ENCODE results near the gene MMP25.

Gene MMP25

DNA sequence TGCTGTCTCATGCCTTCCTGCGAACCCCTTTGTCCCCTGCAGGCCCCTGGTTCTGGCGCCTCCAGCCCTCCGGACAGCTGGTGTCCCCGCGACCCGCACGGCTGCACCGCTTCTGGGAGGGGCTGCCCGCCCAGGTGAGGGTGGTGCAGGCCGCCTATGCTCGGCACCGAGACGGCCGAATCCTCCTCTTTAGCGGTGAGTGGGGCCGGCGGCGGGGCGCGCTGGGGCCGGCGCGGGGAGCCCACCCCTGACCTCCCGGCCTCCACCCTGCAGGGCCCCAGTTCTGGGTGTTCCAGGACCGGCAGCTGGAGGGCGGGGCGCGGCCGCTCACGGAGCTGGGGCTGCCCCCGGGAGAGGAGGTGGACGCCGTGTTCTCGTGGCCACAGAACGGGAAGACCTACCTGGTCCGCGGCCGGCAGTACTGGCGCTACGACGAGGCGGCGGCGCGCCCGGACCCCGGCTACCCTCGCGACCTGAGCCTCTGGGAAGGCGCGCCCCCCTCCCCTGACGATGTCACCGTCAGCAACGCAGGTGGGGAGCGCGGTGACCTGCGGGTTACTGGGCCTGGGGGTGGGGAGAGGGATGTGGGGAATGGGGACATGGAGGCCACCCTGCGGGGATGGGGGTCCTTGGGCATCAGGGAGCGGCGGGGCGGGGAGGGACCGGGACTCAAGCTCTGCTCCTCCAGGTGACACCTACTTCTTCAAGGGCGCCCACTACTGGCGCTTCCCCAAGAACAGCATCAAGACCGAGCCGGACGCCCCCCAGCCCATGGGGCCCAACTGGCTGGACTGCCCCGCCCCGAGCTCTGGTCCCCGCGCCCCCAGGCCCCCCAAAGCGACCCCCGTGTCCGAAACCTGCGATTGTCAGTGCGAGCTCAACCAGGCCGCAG lies 12.0 kb downstream of the MMP25 start:
- peak overlapping the region; percentile 69 for H3K4me3 ChIP-seq (ENCODE audit: low read length)
- TF ChIP-seq, protein P1, sequence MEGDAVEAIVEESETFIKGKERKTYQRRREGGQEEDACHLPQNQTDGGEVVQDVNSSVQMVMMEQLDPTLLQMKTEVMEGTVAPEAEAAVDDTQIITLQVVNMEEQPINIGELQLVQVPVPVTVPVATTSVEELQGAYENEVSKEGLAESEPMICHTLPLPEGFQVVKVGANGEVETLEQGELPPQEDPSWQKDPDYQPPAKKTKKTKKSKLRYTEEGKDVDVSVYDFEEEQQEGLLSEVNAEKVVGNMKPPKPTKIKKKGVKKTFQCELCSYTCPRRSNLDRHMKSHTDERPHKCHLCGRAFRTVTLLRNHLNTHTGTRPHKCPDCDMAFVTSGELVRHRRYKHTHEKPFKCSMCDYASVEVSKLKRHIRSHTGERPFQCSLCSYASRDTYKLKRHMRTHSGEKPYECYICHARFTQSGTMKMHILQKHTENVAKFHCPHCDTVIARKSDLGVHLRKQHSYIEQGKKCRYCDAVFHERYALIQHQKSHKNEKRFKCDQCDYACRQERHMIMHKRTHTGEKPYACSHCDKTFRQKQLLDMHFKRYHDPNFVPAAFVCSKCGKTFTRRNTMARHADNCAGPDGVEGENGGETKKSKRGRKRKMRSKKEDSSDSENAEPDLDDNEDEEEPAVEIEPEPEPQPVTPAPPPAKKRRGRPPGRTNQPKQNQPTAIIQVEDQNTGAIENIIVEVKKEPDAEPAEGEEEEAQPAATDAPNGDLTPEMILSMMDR (conservative IDR thresholded peaks at IDR 0.05; ENCODE audit: low read depth, low read length) = peak; percentile 13
- no peak for DNase-seq (ENCODE audit: low read depth)

- peak; percentile 24 for DNase-seq (ENCODE audit: low read depth)
- TF ChIP-seq, protein P1 (conservative IDR thresholded peaks at IDR 0.05; ENCODE audit: low read depth, low read length) = peak; percentile 54
- H3K4me3 ChIP-seq (ENCODE audit: low read length) = peak overlapping the region; percentile 69
Observed at GRCh38 chr16:3059041-3059722, 12.8 kb downstream of the MMP25 start.

GRCh38 chr16:3059723-3060242 lies 13.4 kb downstream of the MMP25 start:
- no peak for DNase-seq (ENCODE audit: low read depth)
- TF ChIP-seq, protein P1 (conservative IDR thresholded peaks at IDR 0.05; ENCODE audit: low read depth, low read length) = no peak
- H3K4me3 ChIP-seq (ENCODE audit: low read length) = peak overlapping the region; percentile 47

DNA sequence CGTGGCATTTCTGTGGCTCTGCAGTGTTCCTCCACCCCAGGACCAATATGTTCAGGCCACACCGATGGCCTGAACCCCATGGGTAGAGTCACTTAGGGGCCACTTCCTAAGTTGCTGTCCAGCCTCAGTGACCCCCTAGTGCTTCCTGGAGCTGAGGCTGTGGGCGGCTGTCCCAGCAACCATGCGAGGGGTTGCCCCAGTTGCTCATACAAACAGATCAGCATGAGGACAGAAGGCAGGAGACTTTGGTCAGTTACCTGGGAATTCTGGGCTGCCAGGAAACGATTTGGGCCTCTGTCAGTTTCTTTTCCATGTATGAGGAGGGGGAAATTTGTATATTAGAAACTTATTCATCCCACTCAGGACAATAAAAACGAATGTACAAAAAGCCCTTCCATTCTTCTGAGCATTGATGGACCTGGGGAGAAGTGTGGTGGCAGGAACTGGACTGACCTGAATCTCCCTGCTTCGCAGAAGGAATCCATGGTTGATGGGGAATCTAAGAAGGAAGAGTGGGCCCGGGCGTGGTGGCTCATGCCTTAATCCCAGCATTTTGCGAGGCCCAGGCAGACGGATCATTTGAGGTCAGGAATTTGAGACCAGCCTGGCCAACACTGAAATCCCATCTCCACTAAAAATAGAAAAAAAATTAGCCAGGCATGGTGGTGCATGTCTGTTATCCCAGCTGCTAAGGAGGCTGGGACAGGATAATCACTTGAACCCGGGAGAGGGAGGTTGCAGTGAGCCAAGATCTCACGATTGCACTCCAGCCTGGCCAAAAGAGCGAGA lies 14.2 kb downstream of the MMP25 start:
- DNase-seq (ENCODE audit: low read depth) = no peak
- H3K4me3 ChIP-seq (ENCODE audit: low read length) = no peak overlapping the region

GRCh38 chr16:3062553-3062952 lies 16.2 kb downstream of the MMP25 start:
- no peak for DNase-seq (ENCODE audit: low read depth)
- TF ChIP-seq, protein P1 (conservative IDR thresholded peaks at IDR 0.05; ENCODE audit: low read depth, low read length) = no peak
- no peak overlapping the region for H3K4me3 ChIP-seq (ENCODE audit: low read length)

More for the DNA sequence above, 14.2 kb downstream of the MMP25 start:
- TF ChIP-seq, protein P1 (conservative IDR thresholded peaks at IDR 0.05; ENCODE audit: low read depth, low read length) = no peak

DNA sequence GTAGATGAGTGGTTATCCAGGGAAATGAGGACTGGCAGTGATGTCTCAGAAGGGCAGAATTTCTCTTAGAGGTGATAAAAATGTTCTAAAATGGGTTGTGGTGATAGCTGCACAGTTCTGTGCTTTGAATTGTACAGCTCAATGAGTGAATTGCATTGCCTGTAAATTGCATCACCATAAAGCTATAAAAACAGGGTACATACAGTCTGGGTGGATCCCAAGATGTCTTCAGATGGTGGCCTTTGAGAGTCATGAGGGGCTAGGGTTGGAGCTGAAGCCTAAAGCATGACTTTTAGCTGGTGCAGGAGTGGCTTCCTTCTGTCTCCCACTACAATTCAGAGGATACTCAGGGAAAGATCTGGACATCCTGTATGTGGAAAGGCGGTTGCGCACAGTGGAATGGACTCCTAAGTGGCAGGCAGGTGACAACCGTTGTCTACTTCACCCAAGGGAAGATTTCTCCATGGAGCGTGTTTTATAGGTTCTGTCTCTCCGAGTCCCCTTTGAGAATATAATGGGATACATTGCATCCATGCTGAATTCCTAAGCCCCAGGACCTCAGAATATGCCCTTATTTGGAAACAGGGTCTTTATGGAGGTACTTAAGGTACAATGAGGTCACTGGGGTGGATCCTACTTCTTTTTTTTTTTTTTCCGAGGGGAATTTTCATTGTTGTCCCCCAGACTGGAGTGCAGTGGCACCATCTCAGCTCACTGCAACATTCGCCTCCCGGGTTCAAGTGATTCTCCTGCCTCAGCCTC lies 17.4 kb downstream of the MMP25 start:
- H3K4me3 ChIP-seq (ENCODE audit: low read length) = no peak overlapping the region
- TF ChIP-seq, protein P1 (conservative IDR thresholded peaks at IDR 0.05; ENCODE audit: low read depth, low read length) = no peak
- no peak for DNase-seq (ENCODE audit: low read depth)
